B cell (primary cell): ENCODE data around the gene PPP2R5D. TPM values are rescaled to one million over a fixed set of nuclear protein-coding genes. Genes with fewer than 3 reads are reported as not detected.

Experiments
- ATAC-seq: fragments of 200-7000 bp; cut with Tn5 transposase; one replicate; pipeline ENCODE4 v1.10.0; 2021; ENCODE audit warnings: low read depth, mild to moderate bottlenecking, moderate number of reproducible peaks, moderate library complexity
- CTCF ChIA-PET: fragments of 350-600 bp; sonication (Branson Sonifier 250); formaldehyde crosslinking; loops from one replicate; lab custom pipeline; 2021; ENCODE audit warnings: antibody characterized with exemption, inconsistent platforms; lab: Charles Lee
- POLR2A ChIA-PET: fragments of 350-600 bp; sonication (Branson Sonifier 250); formaldehyde crosslinking; loops from one replicate; lab custom pipeline; 2021; ENCODE audit warnings: antibody characterized with exemption; lab: Charles Lee
- DNase-seq: peaks from one replicate; pipeline ENCODE4 v3.0.0; 2013
- H2AFZ ChIP-seq: 2 replicates; pipeline ENCODE4 v1.6.1; 2012; ENCODE audit warnings: mild to moderate bottlenecking, low read depth, low read length; ENCODE audit not compliant: insufficient read depth, poor library complexity, severe bottlenecking
- H3K27ac ChIP-seq, 2 donors: 1 replicate in 1 of 2; 2 replicates in 1 of 2; pipeline ENCODE4 v1.5.1; 2012 to 2013; ENCODE audit warnings: low read length in 2 of 2, mild to moderate bottlenecking in 2 of 2, moderate library complexity in 1 of 2
- H3K27me3 ChIP-seq, 4 experiments: fragments of 200-600 bp in 1 of 4; sonication (generic) in 1 of 4; replicated peaks in 1 of 4; 1 replicate in 2 of 4; 2 replicates in 2 of 4; pipeline versions ENCODE4 v1.6.1 to v1.7.0; 2013 to 2016; ENCODE audit warnings: low read length in 3 of 4, mild to moderate bottlenecking in 2 of 4, mixed read lengths in 1 of 4, moderate library complexity in 1 of 4; ENCODE audit not compliant: insufficient read depth in 4 of 4, control insufficient read depth in 3 of 4; ENCODE audit errors: control extremely low read depth in 1 of 4
- H3K36me3 ChIP-seq, 2 experiments: replicated peaks in 1 of 2; 1 replicate in 1 of 2; 2 replicates in 1 of 2; pipeline versions ENCODE4 v1.6.1 to v1.7.1; 2013; ENCODE audit warnings: low read length in 1 of 2; ENCODE audit not compliant: insufficient read depth in 2 of 2, control insufficient read depth in 1 of 2; ENCODE audit errors: control extremely low read depth in 1 of 2, extremely low read depth in 1 of 2
- H3K4me1 ChIP-seq, 2 donors: fragments of 200-600 bp in 1 of 2; sonication (generic) in 1 of 2; 1 replicate in 1 of 2; 2 replicates in 1 of 2; pipeline versions ENCODE4 v1.5.1 to v1.6.1; 2013 to 2017; ENCODE audit warnings: low read length in 2 of 2; ENCODE audit not compliant: control insufficient read depth in 2 of 2, insufficient read depth in 2 of 2
- H3K4me2 ChIP-seq: replicated peaks from 2 replicates; pipeline ENCODE3; 2012; ENCODE audit warnings: mild to moderate bottlenecking, low read depth, low read length; ENCODE audit not compliant: poor library complexity, severe bottlenecking
- H3K4me3 ChIP-seq, 5 experiments: fragments of 200-600 bp in 1 of 5; sonication (generic) in 1 of 5; 1 replicate in 3 of 5; 2 replicates in 2 of 5; pipeline versions ENCODE4 v1.5.1 to v1.7.0; 2011 to 2016; ENCODE audit warnings: low read length in 4 of 5, mild to moderate bottlenecking in 4 of 5, low read depth in 2 of 5, control low read depth in 1 of 5, moderate library complexity in 1 of 5; ENCODE audit not compliant: insufficient read depth in 1 of 5; ENCODE audit errors: control extremely low read depth in 1 of 5, extremely low read depth in 1 of 5
- H3K79me2 ChIP-seq: fragments of 200-600 bp; sonication (generic); one replicate; pipeline ENCODE4 v1.6.0; 2016; ENCODE audit warnings: low read length; ENCODE audit not compliant: control insufficient read depth, insufficient read depth
- H3K9ac ChIP-seq: fragments of 200-600 bp; sonication (generic); 2 replicates; pipeline ENCODE4 v1.6.1; 2017; ENCODE audit warnings: mild to moderate bottlenecking, low read length, moderate library complexity
- H3K9me3 ChIP-seq, 3 donors: one replicate each; pipeline versions ENCODE4 v1.6.1 to v1.7.1; 2013; ENCODE audit warnings: low read length in 2 of 3; ENCODE audit not compliant: control insufficient read depth in 2 of 3, insufficient read depth in 1 of 3; ENCODE audit errors: control extremely low read depth in 1 of 3
- H4K20me1 ChIP-seq: 2 replicates; pipeline ENCODE4 v1.6.0; 2012; ENCODE audit warnings: mild to moderate bottlenecking, low read length; ENCODE audit not compliant: insufficient read depth, control insufficient read depth, poor library complexity, severe bottlenecking
- H3K27ac Mint-ChIP-seq: one replicate; pipeline ENCODE4 v1.8.0; 2021; ENCODE audit warnings: mixed read lengths
- H3K27me3 Mint-ChIP-seq: one replicate; pipeline ENCODE4 v1.8.0; 2021; ENCODE audit warnings: mixed read lengths
- H3K4me1 Mint-ChIP-seq: one replicate; pipeline ENCODE4 v1.8.0; 2021; ENCODE audit warnings: mixed read lengths
- H3K4me3 Mint-ChIP-seq: one replicate; pipeline ENCODE4 v1.8.0; 2021; ENCODE audit warnings: mixed read lengths
- H3K9me3 Mint-ChIP-seq: one replicate; pipeline ENCODE4 v1.8.0; 2022; ENCODE audit warnings: mixed read lengths; ENCODE audit not compliant: insufficient read depth
- CTCF ChIP-seq: fragments of 200-600 bp; IDR thresholded peaks from one replicate; pipeline ENCODE4 v1.8.0; 2022; ENCODE audit warnings: antibody characterized with exemption, mild to moderate bottlenecking
- EZH2 ChIP-seq: IDR thresholded peaks from 2 replicates; pipeline ENCODE4 v1.6.1; 2012; ENCODE audit warnings: borderline replicate concordance, low read depth, mild to moderate bottlenecking, moderate library complexity, low read length; ENCODE audit not compliant: insufficient read depth, poor library complexity, severe bottlenecking
- WGBS: methylation state at CpG from one replicate; pipeline ENCODE4 v1.1.5; 2013; ENCODE audit warnings: missing lambda C conversion rate; ENCODE audit not compliant: insufficient coverage; 5-methylcytosine and 5-hydroxymethylcytosine counted together
- intact Hi-C: fragments of 100-400 bp; cut with micrococcal nuclease; formaldehyde crosslinking; loops from one replicate; pipeline ENCODE4 v1.10.0; 2022
- polyA plus RNA-seq: library from polyadenylated mRNA; depleted of rRNA; stranded (reverse); fragments of >200 nt; gene quantifications from 2 replicates; pipeline ENCODE4 v1.2.3, GENCODE V29; 2012
- total RNA-seq, 2 donors: library from RNA; stranded (reverse); fragments of 120-200 nt in 1 of 2; gene quantifications; 1 replicate in 1 of 2; 2 replicates in 1 of 2; pipeline versions ENCODE4 v1.2.3 to v1.2.4, GENCODE V29; 2013 to 2022

PPP2R5D gene
- total and polyA plus RNA-seq, 2 donors (not counting 1 experiment from before 2014, with no cell fraction given), result 23.2 to 23.6 TPM

- DNase-seq (peak; percentile 99), ATAC-seq (peak; percentile 97)
- peak within 1 kb of the TSS; percentile 91 for H3K4me3 Mint-ChIP-seq
- Histone ChIP-seq H3K9ac (peak within 1 kb of the TSS; percentile 73), H3K4me1 (peaks cover 20 to 23% of the 10 kb centered on the region in 2 donors), H3K27me3 (no peaks in the 10 kb centered on the region), H3K9me3 (no peaks in the 10 kb centered on the region), H4K20me1 (peaks cover 40% of the 10 kb centered on the region), H2AFZ (peak within 1 kb of the TSS; percentile 91), H3K79me2 (peaks cover 61% of the 10 kb centered on the region), H3K27ac (peak within 1 kb of the TSS; percentile 35 to 69), H3K4me3 (peak within 1 kb of the TSS; percentile 61 to 79 (median 70)), H3K36me3 (peaks cover 0 to 44% of the 10 kb centered on the region in 2 experiments), H3K4me2 (peak within 1 kb of the TSS; percentile 89)
- ChIA-PET CTCF (interaction anchor here (0.6 to 1.9 kb wide), 9 partner anchors 30 to 466 kb away, joined by 3 to 6 read pairs (median 5); partner anchors contain the start of genes CNPY3, PPP2R5D and UBR2), POLR2A (interaction anchor here (0.6 to 2.5 kb wide), 12 partner anchors 9 to 1097 kb away, joined by 3 to 22 read pairs (median 6); partner anchors contain the start of genes CNPY3, CUL7, KLC4 and MRPL2)
- under 1% methylated on average over 51 of the region's 51 CpGs for WGBS
- peaks cover 50% of the 10 kb centered on the region for H3K4me1 Mint-ChIP-seq
- H3K27me3 Mint-ChIP-seq, result no peaks in the 10 kb centered on the region
- H3K9me3 Mint-ChIP-seq, result no peaks in the 10 kb centered on the region
- TF ChIP-seq CTCF (no peak), EZH2 (no peak)
- H3K27ac Mint-ChIP-seq, result peak within 1 kb of the TSS; percentile 96
- intact Hi-C loops, result loop anchor here (1.0 to 5.0 kb wide), 11 partner anchors 7 to 615 kb away; partner anchors contain the start of genes ABCC10, CNPY3, CUL7 and GTPBP2
These were observed 29.6 kb downstream of the PPP2R5D start, which contains the start of the genes KLHDC3 and MEA1 for GRCh38 chr6:43013843-43014433. TSS of gene KLHDC3 (plus strand) at chr6:43014249. CDS start at chr6:43017193, 2,944 bp downstream. TSS of gene MEA1 (minus strand) at chr6:43013946. CDS start at chr6:43013813, 133 bp downstream.
